ENCODE measurements around the gene SULF2.

The SULF2 gene

DNA sequence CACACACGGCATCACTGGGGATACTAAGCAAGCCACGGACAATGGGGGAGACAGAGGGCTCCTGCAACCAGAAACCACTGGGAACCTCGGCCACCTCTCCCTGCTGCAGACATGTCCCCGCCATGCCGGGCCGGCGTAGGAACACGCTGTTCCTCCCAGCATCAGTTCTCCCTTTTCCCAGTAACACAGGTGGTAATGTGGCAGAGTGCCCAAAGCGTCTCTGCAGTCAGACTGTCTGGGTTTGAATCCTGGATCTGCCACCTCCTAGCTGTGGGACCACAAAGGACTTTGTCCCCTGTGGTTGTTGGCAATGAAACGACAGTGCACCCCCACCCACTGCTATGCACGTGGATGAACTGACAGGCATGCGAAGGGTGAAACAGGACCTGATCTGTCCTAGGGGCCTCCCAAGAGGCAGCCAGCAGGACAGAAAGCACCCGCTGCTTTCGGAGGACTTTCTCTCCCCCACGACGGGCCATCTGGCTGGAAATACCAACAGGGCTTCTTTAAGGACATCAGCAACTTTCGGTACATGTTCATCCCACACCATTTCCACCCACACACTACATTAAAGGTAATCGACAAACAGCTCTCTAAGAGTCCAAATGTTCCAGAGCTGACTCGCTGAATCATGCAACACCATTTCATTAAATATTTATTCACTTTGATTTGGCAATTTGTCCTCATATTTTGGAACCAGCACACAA is 74.1 kb downstream of the SULF2 start:
- DNase-seq (ENCODE audit: low spot score): no peak

DNA sequence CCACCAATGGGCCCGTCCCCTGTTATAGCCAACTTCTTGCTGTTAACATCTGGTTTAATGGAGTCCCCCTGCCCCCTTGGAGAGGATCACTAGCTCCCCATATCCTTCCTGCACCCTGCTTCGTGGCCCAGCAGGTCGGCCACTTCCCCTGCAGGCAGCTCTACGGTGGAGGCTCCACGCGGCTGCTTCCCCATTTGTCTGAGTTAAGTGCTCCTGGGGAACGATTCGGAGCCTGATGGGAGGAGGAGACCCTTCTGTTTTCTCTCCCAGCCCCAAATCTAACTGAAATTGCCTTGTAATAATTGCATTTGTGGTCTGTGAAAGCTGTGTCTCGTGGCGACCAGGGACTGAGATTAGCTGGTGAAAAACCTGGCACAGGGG is 74.6 kb downstream of the SULF2 start:
- no peak for DNase-seq (ENCODE audit: low spot score)

DNA sequence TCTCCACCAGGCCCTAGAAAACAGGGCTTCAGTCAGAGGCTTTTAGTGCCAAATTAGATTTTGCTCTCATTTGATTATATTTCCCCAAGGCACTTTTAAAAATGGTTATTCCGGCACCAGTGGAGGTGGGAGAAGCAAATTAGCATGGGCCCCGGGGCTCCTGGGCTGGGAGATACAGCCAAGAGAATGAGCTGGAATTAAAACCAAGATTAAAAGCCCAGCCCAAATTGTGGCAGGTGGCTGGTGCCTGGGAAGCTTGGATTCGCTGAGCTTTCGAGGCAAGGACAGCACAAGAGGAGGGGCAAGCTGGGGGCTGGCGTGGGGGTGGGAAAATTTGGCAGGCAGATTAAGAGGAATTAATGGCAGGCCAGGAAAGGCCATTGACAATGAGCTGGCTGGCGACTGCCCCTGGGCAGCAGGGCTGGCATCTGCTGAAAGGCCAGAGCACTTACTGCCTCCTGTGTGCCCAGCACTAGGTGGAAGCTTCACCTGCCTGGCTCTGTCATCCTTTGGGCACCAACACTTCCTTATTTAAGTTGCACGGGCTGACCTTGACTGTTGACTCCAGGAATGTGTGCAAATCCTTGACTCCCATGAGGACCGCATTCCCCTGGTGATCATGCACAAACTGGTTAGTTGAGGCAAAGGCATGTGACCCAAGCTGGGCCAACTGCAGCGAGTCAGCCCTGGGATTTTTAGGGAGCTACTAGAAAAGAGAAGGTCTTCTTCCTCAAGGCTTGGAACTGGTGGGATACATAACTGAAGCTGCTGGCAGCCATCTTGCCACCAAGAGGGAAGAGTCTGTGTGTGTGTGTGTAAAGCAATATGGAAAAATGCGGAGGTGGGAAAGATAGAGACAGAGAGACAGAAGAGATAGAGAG is 76.1 kb downstream of the SULF2 start:
- no peak for DNase-seq (ENCODE audit: low spot score)

DNA sequence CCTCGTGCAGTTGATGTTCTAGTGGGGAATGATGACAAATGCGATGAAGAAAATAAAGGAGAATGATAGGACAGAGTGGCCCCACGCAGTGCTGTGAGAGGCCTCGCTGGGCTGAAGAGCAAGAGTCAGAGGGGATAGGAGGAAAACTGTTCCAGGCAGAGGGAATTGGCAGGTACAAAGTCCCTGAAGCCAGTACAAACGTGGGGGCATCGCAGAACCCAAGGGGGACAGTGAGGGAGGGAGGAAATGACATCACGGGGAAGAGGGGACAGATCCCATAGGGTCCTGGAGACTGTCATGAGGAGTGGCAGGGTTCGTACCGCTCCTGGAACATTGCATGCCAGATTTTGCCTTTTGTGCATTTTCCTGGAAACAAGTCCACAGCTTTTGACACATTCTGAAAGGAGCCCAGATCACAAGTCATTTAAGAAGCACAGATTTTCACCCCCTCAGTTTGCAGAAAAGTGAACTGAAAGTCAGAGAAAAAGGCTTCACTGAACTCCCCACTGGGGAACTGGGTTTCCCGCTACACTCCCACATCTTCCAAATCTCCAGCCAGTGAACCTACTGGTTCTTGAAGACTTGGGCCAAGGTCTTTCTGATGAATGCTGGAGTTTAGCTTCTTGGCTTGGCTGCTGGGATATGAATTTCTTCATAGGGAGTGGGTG is 77.0 kb downstream of the SULF2 start:
- DNase-seq (ENCODE audit: low spot score): no peak

DNA sequence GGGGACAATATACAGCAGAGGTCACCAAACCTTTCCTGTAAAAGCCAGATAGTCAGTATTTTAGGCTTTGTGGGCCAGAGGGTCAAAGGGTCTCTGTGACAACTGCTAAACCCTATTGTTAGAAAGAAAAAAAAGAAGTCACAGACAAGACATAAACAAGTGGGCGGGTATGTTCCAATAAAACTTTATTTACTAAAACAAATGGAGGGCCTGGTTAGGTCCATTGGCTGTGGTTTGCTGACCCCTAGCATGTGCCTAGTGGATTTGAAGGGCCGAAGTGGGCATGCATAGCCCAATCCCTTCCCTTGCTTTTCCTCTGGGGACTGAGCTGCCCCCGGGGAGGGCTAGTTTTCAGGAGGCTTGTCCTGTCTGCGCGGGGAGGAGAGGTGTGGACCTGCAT is 78.9 kb downstream of the SULF2 start:
- no peak for DNase-seq (ENCODE audit: low spot score)

DNA sequence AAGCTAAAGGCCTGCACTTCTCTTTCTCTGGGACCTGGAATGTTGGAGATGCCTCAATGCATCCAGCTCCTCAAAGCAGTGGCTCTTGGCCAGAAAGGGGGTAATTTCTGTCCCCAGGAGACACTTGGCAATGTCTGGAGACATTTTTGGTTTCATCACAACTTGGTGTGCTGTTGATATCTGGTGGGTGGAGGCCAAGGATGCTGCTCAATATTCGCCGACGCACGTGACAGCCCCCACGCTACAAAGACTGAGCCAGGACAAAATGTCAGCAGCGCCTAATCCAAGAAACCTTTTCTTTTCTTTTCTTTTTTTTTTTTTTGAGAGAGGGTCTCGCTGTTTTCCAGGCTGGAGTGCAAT is 79.8 kb downstream of the SULF2 start:
- DNase-seq (ENCODE audit: low spot score): no peak

DNA sequence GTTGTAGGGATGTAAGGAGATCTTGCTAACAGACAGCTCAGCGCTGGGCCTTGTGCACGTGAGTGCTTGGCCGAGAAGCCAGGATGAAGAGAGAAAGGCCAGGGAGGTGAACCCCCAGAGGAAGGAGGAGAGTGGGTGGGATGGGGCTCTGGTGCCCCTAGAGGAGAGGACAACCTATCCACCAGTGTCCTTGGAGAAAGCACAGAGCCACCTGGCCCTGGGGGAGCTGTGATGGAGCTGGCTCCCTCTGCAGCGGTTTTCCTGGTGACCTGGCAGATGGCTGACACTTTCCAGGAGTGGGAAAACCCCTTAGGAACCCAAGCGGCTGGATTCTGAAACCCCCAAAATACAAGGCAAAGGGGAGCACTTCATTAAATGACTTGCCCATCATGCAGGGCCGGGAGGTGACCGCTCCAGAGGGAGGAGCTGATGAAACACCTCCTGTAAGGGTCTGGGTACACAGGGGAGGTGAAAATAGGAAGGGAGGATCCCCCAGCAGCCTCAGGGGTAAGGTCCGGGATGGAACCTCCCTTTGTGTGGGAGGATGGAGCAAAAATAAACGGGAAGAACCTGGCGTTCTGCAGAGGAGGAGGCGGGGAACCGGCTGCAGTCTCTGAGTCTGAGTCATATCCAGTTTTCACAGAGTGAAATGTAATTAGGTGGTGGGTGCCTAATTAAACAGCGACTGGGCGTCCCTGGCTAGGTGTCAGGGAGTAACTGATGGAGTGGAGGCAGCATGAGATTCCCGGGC is 80.4 kb downstream of the SULF2 start:
- no peak for DNase-seq (ENCODE audit: low spot score)

DNA sequence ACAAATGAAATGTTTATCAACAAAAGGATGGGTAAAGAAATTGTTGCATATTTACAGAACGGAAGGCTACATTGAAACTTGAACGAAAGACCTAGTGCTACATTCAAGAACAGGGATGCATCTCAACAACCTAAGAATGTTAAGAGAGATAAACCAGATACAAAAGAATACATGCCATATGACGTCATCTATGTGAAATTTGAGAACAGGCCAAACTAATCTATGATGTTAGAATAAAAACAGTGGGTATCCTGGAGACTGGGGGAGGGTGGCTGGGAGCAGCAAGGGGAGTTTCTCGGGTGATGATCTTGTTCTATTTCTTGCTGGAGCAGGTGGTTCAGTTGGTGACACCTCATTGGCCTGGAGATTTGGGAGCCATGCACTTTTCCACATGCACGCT is 81.5 kb downstream of the SULF2 start:
- DNase-seq (ENCODE audit: low spot score): no peak

DNA sequence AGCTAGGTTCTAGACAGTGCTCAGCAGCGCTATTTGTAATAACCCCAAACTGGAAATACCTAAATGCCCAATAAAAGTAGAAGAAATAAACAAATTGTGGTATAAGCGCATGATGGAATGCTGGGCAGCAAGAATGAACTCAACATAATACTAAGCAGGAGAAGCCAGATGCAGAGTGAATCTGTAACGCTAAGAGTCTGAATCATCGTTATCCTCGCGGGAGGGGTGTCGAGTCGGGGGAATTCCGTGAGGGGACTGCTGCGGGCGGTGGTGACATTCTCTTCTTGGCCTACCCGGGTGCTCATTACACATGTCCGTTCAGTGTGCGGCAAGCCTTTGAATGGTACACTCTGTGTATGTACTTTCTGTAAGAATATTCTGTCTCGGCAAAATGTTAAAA is 83.7 kb downstream of the SULF2 start:
- no peak for DNase-seq (ENCODE audit: low spot score)

DNA sequence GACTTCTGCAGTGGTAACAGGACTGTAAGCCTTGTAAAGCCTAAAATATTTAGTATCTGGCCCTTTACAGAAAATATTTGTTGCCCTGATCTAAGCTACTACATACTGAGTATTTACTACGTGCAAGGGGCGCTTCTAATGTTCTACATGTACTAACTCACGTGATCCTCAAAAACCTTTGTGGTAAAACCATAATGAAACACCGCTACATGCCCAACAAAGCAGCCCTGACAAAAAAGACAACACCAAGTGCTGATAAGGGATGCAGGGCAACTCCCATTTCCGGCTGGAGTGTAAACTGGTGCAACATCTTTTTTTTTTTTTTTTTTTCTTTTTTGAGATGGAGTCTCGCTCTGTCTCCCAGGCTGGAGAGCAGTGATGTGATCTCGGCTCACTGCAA is 85.0 kb downstream of the SULF2 start:
- DNase-seq (ENCODE audit: low spot score): no peak

DNA sequence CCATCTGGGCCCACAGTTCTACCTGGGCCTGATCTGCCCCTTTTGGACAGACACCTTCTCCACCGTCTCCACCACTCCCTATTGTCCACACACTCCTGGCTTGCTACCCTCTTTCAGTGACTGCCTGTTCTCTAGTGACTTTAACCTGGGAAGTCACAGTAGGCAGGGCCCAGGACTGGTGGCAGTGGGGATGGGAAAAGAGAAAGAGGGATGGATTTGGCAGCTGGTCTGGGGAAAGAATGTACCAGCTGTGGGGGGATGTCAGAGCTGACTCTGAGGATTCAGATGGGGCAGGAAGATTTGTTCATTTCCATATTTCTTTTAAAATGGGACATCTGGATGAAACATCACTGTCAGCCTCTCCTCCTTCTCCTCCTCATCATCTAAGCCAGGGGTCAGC is 85.5 kb downstream of the SULF2 start:
- no peak for DNase-seq (ENCODE audit: low spot score)

DNA sequence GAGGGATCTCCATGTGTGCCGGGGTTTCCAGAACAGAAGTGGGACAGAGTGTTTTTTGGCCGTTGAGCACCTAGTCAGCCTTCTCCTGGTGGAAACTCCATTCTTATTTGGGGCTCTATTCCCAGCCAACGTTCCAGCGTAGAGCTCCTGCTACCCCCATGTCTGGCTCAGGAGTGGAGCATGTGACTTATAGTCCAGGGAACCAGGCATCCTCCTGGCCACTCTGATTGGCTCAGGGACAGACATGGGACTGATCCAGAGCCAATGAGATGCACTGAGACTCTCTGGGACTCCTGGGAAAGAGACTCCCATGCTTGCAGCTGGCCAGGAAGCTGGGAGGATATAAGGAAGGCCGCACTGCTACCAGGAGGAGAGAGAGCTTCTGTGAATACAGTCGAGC is 87.1 kb downstream of the SULF2 start:
- DNase-seq (ENCODE audit: low spot score): no peak

DNA sequence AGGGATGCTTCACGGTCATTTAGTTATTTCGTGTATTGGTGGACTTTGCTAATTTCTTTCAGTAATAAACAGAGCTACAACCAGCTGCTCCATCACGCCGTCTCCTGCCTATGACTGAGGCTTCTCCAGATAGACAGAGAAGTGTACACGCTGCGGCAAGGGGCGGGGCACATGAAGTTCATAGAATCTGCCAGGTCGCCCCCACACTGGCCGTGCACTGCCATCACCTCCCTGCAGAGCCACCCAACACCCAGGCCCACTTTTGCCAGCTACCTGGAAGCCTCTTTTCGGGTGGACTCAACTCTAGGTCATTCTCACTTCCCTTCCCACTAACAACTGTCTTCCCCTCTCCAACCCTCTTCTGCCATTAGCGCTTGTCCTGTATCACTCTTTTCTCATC is 88.4 kb downstream of the SULF2 start:
- no peak for DNase-seq (ENCODE audit: low spot score)

DNA sequence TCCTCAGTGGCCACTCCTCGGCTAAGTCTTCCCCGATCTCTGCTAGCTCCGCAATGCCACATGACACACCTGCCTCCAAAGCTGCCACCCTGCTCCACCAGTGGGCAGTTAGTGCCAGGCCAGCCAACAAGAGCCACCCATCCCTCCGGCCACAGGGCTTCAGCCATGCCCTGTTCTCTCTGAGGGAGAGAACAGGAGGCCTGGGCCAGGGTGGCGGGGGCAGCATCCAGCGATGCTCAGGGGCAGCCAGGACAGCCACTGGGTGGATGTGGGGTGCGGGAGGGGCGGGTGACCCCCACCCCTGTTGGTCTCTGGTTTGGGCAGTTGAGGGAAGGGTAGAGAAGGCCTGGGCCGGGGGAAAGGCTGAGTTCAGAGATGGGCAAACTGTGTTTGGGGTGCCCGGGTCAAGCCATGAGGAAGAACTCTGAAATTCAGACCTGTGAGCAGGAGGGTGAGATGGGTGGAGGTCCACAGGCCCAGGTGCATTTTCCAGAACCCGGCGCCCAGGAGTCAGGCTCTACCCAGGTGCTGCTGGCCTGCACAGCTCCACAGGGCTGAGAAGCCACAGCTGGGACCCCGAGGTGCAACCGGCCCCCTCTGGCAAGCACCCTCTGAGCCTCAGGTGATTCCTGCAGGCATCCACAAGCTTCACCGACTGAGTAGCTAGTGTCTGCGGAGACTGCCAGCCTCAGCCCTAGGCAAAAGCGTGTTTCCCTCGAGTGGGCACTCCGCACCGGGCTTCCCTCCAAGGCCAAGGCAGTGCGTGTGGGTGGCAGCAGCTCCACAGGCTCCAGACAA is 91.1 kb downstream of the SULF2 start:
- no peak for DNase-seq (ENCODE audit: low spot score)

DNA sequence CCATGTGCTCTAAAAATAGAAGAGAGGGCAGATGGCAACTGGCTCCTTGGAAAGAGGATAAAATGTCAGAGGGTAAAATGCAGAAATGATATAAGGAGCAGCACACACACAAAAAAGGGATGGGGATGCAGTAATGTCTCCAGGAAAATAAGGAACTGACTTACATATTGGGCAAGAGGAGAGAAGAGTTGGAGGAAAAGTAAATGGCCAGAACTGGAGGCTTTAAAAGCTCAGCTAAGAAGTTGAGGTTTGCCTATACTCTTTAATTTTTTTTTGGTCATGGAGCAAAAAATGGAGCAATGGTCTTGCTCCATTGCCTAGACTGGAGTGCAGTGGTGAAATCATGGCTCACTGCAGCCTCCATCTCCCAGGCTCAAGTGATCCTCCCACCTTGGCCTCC is 93.7 kb downstream of the SULF2 start:
- no peak for DNase-seq (ENCODE audit: low spot score)

DNA sequence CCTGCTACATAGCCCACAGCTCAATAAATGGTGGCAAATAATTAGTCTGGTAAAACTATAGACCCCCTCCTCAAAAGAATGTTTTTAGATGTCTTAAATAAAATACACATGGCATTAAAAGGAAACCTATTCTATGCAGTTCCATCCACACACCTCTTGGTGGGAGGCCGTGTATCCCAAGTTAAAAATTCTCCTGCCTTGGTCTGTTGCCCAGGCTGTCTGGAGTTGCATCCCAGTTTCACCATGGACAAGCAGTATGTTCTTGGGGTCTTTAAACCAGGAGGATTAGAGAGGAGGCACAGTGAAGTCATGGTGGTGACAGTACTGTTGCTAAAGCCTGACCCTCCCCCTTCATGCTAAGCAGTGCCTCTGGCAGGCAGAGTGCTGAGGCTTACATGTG is 95.5 kb downstream of the SULF2 start:
- DNase-seq (ENCODE audit: low spot score): no peak

DNA sequence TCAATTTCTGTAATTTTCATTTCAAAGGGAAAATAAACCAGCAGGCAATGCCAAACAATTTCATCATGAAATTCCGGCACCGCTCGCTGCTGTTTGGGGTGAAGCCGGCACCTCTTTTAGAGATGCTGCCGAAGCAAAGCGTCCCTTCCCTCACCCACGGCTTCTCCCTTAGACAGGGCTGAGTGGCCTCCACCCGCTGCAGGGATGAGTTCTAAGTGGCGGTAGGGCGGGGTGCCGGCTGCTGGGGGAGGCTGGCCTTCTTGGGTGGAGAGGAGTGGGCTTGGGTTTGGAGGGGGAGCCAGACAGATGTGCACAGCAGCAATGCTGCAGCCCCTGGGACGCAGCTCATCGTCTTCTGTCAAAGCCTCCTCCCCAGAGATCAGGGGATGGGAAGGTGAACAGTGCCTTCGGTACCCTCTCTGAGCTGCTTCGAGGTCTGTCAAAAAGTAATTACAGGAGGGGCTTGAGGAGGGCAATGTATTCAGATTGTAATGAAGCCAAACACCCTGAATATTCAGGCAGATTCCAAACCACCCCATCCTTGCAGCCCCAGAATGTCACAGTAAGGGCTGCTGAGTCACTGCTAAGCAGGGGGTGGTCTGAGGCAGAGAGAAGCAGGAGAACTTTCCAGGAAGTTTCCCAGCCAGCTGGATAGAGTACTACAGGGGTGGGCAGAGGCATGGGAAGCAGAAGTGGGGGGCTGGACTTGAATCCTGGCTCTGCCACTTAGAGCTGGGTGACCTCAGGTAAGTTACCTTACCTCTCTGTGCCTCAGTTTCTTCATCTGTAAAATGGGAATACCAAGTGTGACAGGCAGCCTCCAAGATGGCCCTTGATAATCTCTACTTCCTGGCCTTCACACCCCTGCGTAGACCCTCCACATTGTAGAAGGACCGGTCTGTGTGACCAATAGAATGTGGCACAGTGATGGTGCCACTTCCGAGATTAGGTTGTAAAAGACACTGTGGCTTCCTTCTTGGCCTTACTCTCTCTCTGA is 96.6 kb downstream of the SULF2 start:
- no peak for DNase-seq (ENCODE audit: low spot score)

DNA sequence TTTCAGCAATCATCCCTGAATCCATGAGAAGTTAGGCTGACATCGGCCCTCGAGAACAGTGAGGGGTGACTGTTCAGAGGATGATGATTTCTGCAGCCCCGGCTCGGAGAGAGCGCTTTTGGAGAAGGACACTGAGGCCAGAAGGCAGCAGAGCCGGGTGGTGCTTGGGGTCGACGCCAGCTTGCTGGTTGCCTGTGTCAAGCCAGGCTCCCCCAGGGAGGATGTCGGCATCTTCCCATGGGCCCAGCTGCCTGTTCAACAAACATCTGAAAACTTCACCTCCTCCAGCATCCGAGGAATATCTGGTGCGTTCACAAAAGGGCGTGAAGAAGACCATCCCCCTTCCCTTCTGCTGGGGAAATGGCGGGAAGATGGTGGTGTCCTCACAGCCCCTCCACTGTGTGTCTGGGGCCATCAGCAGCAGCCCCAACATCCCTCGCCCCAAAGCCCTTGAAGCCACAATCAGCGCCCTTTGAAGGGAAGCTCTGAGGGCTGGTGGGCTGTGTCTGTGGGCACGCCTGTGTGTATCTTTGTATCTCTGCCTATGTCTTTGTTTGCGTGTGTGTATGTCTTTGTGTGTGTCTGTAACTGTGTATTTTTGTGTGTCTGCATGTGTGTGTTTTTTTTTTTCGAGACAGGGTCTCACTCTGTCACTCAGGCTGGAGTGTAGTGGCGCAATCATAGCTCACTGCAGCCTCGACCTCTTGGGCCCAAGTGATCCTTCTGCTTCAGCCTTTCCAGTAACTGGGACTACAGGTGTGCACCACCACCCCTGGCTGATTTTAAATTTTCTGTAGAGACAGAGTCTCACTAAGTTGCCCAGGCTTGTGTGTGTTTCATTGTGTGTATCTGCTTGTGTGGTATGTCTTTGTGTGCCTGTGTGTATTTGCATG is 97.9 kb downstream of the SULF2 start:
- no peak for DNase-seq (ENCODE audit: low spot score)

DNA sequence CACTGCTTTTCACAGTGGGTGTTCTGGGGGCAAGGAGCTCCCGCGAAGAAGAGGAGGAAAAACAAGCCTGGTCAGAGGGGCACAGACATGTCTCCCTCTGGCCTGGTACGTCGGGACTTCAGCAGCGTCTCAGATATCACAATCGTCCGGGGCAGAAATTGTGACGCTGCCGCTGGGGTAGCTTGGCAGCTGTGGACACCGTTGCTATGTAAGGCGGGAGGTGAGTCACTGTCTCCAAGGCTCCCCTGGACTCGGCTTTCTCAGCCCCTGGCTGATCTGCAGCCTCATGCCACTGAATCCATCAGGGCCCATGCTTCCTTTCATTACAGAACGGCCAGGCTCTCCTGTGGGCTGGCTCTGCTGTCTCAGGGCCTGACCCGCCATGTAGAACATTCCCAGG is 98.7 kb downstream of the SULF2 start:
- DNase-seq (ENCODE audit: low spot score): no peak
